Measurements from ENCODE around the gene TMEM218.

TMEM218 gene

GRCh38 chr11:125075900-125076317, 35.5 kb downstream of the TMEM218 start:
- no peak for DNase-seq (ENCODE audit: low read depth, low spot score)

- DNase-seq (ENCODE audit: low read depth, low spot score), result no peak
These were observed 36.2 kb downstream of the TMEM218 start for GRCh38 chr11:125075242-125075625.

GRCh38 chr11:125074511-125075241, 36.8 kb downstream of the TMEM218 start:
- DNase-seq (ENCODE audit: low read depth, low spot score), result no peak

GRCh38 chr11:125073616-125074483, 37.6 kb downstream of the TMEM218 start:
- DNase-seq (ENCODE audit: low read depth, low spot score), result no peak

GRCh38 chr11:125072961-125073590, 38.4 kb downstream of the TMEM218 start:
- no peak for DNase-seq (ENCODE audit: low read depth, low spot score)

- no peak for DNase-seq (ENCODE audit: low read depth, low spot score)
These were observed 39.0 kb downstream of the TMEM218 start for GRCh38 chr11:125072218-125072960.

GRCh38 chr11:125071846-125072217, 39.6 kb downstream of the TMEM218 start:
- DNase-seq (ENCODE audit: low read depth, low spot score), result no peak

GRCh38 chr11:125071435-125071834, 40.0 kb downstream of the TMEM218 start:
- no peak for DNase-seq (ENCODE audit: low read depth, low spot score)

- DNase-seq (ENCODE audit: low read depth, low spot score), result no peak
These were observed 40.6 kb downstream of the TMEM218 start for GRCh38 chr11:125070699-125071254.

GRCh38 chr11:125069796-125070195, 41.6 kb downstream of the TMEM218 start:
- DNase-seq (ENCODE audit: low read depth, low spot score), result no peak

- DNase-seq (ENCODE audit: low read depth, low spot score), result no peak
These were observed 42.4 kb downstream of the TMEM218 start for GRCh38 chr11:125069008-125069407.

GRCh38 chr11:125068368-125068767, 43.1 kb downstream of the TMEM218 start:
- no peak for DNase-seq (ENCODE audit: low read depth, low spot score)

GRCh38 chr11:125064070-125064469, 47.4 kb downstream of the TMEM218 start:
- no peak for DNase-seq (ENCODE audit: low read depth, low spot score)

- DNase-seq (ENCODE audit: low read depth, low spot score), result no peak
These were observed 47.9 kb downstream of the TMEM218 start for GRCh38 chr11:125063429-125064043.

- no peak for DNase-seq (ENCODE audit: low read depth, low spot score)
These were observed 48.4 kb downstream of the TMEM218 start, which contains the start of gene SLC37A2 for GRCh38 chr11:125062931-125063428. TSS of gene SLC37A2 (plus strand) at chr11:125063305. CDS start at chr11:125063368, 63 bp downstream.

- DNase-seq (ENCODE audit: low read depth, low spot score), result no peak
These were observed 49.1 kb downstream of the TMEM218 start for GRCh38 chr11:125062218-125062930.

- DNase-seq (ENCODE audit: low read depth, low spot score), result no peak
These were observed 50.1 kb downstream of the TMEM218 start for GRCh38 chr11:125061281-125061680.

- no peak for DNase-seq (ENCODE audit: low read depth, low spot score)
These were observed 53.8 kb downstream of the TMEM218 start for GRCh38 chr11:125057693-125058016.

- DNase-seq (ENCODE audit: low read depth, low spot score), result no peak
These were observed 54.3 kb downstream of the TMEM218 start for GRCh38 chr11:125056931-125057692.

All from iPS DF 19.7 (cell line).